Measurements from ENCODE around the gene COG4.

DNA sequence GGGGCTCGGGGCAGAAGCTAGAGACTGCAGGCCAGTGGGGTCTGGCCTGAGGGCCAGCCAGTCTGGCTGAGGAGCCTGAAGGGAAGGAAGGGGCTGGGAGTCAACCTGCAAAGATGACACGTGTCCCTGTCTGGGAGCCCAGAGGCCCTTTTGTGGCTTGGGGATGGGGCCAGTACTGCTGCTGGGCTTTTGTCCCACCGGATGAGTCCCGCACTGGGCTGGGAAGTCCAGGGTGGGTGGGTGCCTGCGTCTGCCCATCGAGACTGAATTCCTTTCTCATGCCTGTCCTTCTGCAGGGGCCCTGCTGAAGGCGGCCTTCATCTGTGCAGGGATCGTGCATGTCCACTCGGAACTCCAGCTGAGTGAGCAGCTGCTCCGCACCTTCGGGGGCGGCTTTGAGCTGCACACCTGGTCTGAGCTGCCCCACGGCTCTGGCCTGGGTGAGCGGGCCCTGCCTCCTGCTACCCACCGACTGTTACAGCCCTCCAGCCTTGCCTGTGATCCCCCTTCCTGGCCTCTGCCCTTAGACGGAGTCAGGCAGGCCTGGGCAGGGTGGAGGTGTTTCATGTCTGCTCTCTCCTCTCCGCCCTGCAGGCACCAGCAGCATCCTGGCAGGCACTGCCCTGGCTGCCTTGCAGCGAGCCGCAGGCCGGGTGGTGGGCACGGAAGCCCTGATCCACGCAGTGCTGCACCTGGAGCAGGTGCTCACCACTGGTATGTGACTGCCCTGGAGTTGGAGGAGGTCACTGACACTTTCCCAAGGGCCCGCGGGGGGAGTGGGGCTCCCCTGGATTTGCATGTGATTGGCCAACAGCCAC lies 48.1 kb downstream of the COG4 start:
- TF ChIP-seq POLR2AphosphoS5 (IDR thresholded peaks at IDR 0.05; ENCODE audit: insufficient read depth in 1 of 2, low read depth in 1 of 2), result no peak
- TF ChIP-seq, protein P1, sequence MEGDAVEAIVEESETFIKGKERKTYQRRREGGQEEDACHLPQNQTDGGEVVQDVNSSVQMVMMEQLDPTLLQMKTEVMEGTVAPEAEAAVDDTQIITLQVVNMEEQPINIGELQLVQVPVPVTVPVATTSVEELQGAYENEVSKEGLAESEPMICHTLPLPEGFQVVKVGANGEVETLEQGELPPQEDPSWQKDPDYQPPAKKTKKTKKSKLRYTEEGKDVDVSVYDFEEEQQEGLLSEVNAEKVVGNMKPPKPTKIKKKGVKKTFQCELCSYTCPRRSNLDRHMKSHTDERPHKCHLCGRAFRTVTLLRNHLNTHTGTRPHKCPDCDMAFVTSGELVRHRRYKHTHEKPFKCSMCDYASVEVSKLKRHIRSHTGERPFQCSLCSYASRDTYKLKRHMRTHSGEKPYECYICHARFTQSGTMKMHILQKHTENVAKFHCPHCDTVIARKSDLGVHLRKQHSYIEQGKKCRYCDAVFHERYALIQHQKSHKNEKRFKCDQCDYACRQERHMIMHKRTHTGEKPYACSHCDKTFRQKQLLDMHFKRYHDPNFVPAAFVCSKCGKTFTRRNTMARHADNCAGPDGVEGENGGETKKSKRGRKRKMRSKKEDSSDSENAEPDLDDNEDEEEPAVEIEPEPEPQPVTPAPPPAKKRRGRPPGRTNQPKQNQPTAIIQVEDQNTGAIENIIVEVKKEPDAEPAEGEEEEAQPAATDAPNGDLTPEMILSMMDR (IDR thresholded peaks at IDR 0.05), result no peak
